HFFc6 (cell line): ENCODE results near the gene NLRP1. TPM values are rescaled to one million over a fixed set of nuclear protein-coding genes. Genes with fewer than 3 reads are reported as not detected.
A peak's percentile ranks its signal among the peaks of the same experiment; 100 is the strongest.

Experiments
- DNase-seq: peaks from one replicate; pipeline ENCODE4 v3.0.0-alpha.2; 2018
- H3K27ac Mint-ChIP-seq: 2 replicates; pipeline ENCODE4 v1.8.0; 2020; ENCODE audit warnings: mild to moderate bottlenecking, mixed read lengths
- H3K27me3 Mint-ChIP-seq: 2 replicates; pipeline ENCODE4 v1.8.0; 2021; ENCODE audit warnings: mild to moderate bottlenecking, moderate library complexity, mixed read lengths; ENCODE audit not compliant: insufficient read depth
- H3K36me3 Mint-ChIP-seq: 2 replicates; pipeline ENCODE4 v1.8.0; 2021; ENCODE audit warnings: low read depth, mixed read lengths
- H3K4me1 Mint-ChIP-seq: 2 replicates; pipeline ENCODE4 v1.8.0; 2020; ENCODE audit warnings: low read depth, mixed read lengths
- H3K4me3 Mint-ChIP-seq: 2 replicates; pipeline ENCODE4 v1.8.0; 2020; ENCODE audit warnings: mild to moderate bottlenecking, moderate library complexity, mixed read lengths
- H3K9me3 Mint-ChIP-seq: 2 replicates; pipeline ENCODE4 v1.8.0; 2020; ENCODE audit warnings: mild to moderate bottlenecking, mixed read lengths
- CTCF ChIP-seq: fragments of 200-600 bp; sonication (generic); IDR thresholded peaks from 2 replicates; pipeline ENCODE4 v1.5.0; 2021; ENCODE audit warnings: antibody characterized with exemption, mild to moderate bottlenecking
- long read RNA-seq: library from polyadenylated mRNA; unstranded; transcript quantifications from one replicate; pipeline ENCODE4 v2.0.0, GENCODE V29; 2019
- total RNA-seq, 6 experiments: library from RNA; stranded (reverse); fragmentation: NEBNext Ultra II Directional; extraction: Animal tissue kit (Norgen Biotek cat#: 25700); gene quantifications; 2 replicates in 1 of 6; 3 replicates in 5 of 6; pipeline ENCODE4 v1.2.3, GENCODE V29; 2021

The NLRP1 gene
- total RNA-seq: 10 to 100 TPM; 26.9 to 44.9 (median 40.6) TPM
- long read RNA-seq, partial matches to known transcripts: 3 of 7 reads
- long read RNA-seq, other reads (novel, unspliced or antisense): 1 of 7 reads

DNA sequence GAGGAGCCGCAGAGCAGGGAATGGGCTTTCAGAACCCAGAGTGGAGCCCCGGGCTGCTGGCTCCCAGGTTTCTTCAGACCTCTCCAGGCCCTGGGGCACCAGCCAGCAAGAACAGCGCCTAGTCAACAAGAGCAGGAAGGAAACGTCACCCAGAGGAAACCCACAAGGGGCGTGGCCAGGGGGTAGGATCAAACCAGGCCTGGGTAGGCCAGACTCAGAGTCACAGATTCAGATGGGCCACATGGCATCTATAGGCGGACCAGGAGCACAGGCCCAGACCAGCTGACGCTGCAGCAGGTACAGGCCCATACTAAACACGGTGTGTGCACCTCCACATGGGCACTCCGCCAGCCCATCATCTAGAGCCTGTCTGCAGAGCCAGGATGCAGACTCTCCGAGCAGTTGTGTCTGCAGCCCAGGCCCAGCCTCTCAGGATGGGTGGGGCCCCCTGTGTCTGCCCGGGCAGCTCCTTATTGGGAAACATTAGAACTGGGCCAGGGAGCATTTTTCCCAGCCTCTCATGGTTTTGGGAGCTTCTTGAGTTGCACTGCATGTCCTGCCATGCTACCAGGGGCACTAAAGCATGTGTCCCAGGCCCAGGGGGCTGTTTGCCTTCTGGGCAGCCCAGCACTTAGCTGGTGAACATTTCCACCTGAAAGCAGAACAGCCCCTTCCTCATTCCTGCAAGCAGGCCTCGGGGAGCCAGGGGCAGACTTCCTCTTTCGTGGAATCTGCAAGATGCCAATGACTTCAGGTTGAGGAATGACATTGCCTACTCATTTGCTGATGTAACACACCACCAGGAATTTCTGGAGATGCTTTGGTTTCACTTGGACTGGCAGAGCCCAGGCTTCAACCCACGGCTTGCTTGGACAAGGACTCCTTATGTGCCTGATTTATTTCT lies at the start of gene NLRP1:
NLRP1 (minus strand) TSS at position 127 of the 904 bp plus-strand sequence. CDS start 552 bp downstream, outside the sequence.
- DNase-seq: peak; percentile 90
- Mint-ChIP-seq H3K9me3 (no peaks in the 10 kb centered on the region), H3K4me3 (peak within 1 kb of the TSS; percentile 87), H3K27ac (peak within 1 kb of the TSS; percentile 93), H3K4me1 (peaks cover 65% of the 10 kb centered on the region), H3K36me3 (peaks cover 9% of the 10 kb centered on the region), H3K27me3 (peaks cover 5% of the 10 kb centered on the region)
- TF ChIP-seq CTCF: no peak

DNA sequence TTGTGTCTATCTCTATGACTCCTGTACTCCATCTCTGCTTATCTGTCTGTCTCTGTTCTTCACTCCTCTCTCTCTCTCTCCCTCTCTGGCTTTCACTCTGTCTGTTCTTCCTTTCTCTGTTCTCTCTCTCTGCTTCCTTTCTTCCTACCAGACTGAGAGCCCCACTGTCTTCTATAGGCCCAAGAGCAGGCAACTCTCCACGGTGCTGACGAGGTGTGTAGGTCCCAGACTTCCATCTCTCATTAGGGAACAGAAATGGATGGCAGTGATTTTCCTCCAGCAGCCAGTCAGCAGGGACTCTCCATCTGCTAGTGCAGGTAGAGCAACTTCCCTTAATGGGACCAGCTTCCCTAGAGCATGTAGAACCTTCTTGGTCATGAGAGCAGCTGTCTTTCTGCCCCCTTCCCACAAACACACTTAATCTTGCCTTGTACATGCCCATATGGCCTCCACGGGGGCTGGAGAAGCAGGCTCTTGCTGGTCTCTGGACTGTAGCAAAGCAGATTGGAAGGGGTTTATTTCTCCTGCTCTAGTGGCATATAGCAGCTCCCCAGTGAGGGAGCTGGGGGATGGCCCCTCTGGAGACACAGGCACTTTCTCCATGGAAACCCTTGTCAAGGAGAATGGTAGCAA lies 47.8 kb upstream of the NLRP1 start:
- H3K27me3 Mint-ChIP-seq: peaks cover 7% of the 10 kb centered on the region
- no peaks in the 10 kb centered on the region for H3K36me3 Mint-ChIP-seq
- H3K4me1 Mint-ChIP-seq: peaks cover 35% of the 10 kb centered on the region
- H3K4me3 Mint-ChIP-seq: no peak overlapping the region
- no peak overlapping the region for H3K27ac Mint-ChIP-seq
- no peaks in the 10 kb centered on the region for H3K9me3 Mint-ChIP-seq
- no peak for TF ChIP-seq CTCF
- DNase-seq: no peak

DNA sequence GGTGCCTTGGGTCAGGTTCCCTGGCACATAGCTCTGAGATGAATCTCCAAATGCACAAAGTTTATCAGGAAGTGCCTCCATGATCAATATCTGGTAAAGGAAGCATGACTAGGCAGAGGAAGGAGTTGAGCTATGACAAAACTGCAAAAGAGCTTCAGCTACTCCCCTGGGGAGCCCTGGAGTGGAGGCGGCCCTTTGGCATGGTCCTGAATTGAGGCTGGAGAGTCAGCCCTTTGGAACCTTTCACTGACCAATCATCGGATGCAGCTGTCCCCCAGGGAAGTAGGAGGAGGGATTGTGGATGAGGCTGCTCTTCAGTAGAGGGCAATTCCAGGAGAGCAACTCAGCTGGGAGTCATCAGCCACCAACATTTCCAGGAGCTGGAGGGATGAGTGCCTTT lies 46.1 kb upstream of the NLRP1 start:
- peak overlapping the region; percentile 31 for H3K4me3 Mint-ChIP-seq
- H3K4me1 Mint-ChIP-seq: peaks cover 47% of the 10 kb centered on the region
- no peaks in the 10 kb centered on the region for H3K9me3 Mint-ChIP-seq
- H3K27me3 Mint-ChIP-seq: no peaks in the 10 kb centered on the region; the same call in 1 of the 2 replicates
- no peaks in the 10 kb centered on the region for H3K36me3 Mint-ChIP-seq
- H3K27ac Mint-ChIP-seq: peak overlapping the region; percentile 62
- peak; percentile 78 for DNase-seq
- TF ChIP-seq CTCF: no peak

- H3K27me3 Mint-ChIP-seq: no peaks in the 10 kb centered on the region; the same call in 1 of the 2 replicates
- peaks cover 47% of the 10 kb centered on the region for H3K4me1 Mint-ChIP-seq
- no peak for TF ChIP-seq CTCF
- no peak overlapping the region for H3K4me3 Mint-ChIP-seq
- no peaks in the 10 kb centered on the region for H3K36me3 Mint-ChIP-seq
- H3K27ac Mint-ChIP-seq: peak overlapping the region; percentile 14; the same call in 1 of the 2 replicates
- no peaks in the 10 kb centered on the region for H3K9me3 Mint-ChIP-seq
- no peak for DNase-seq
Measured at GRCh38 chr17:5629128-5629527, 44.8 kb upstream of the NLRP1 start.

DNA sequence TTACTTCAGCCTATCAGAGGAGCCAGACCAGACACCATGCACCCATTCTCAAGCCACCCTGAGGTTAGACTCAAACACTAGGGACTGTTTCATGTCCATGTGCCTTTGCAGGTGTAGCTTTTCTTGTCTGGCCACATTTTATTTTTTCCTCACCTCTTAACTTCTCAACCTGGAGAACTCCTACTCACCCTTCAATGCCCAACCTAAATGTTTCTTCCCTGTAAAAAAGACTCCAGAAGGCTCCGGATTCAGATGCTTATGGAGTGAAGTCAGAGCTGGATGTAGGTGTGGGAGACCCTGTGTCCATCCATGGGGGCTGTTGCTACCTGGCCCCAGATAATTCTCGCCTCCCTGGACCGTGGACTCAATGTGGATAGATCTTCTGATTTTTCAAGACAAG lies 44.0 kb upstream of the NLRP1 start:
- no peak for TF ChIP-seq CTCF
- no peak for DNase-seq
- no peaks in the 10 kb centered on the region for H3K9me3 Mint-ChIP-seq
- H3K36me3 Mint-ChIP-seq: no peaks in the 10 kb centered on the region
- H3K4me1 Mint-ChIP-seq: peaks cover 47% of the 10 kb centered on the region
- no peak overlapping the region for H3K27ac Mint-ChIP-seq
- no peak overlapping the region for H3K4me3 Mint-ChIP-seq
- no peaks in the 10 kb centered on the region; the same call in 1 of the 2 replicates for H3K27me3 Mint-ChIP-seq
